CD4-positive, alpha-beta T cell treated with Interleukin-12 subunit alpha and Interleukin-12 subunit beta, for 1 hour (primary cell): ENCODE measurements around the gene RNU1-3.
"Not testable (repeated sequence)": the region's sequence is repeated elsewhere in the genome, so short reads cannot be mapped to it uniquely, and the experiment has no call there.

Experiments used
- DNase-seq: peaks from one replicate; pipeline ENCODE4 v3.0.0-alpha.2; 2020

The RNU1-3 gene

GRCh38 chr1:16693449-16694307 lies 26.9 kb upstream of the RNU1-3 start:
- not testable (repeated sequence) for DNase-seq

GRCh38 chr1:16692717-16693448 lies 26.1 kb upstream of the RNU1-3 start:
- DNase-seq, result not testable (repeated sequence)

- DNase-seq, result not testable (repeated sequence)
Observed at GRCh38 chr1:16692283-16692682, 25.5 kb upstream of the RNU1-3 start.

GRCh38 chr1:16690971-16691682 lies 24.4 kb upstream of the RNU1-3 start:
- not testable (repeated sequence) for DNase-seq

GRCh38 chr1:16687132-16687800 lies 20.5 kb upstream of the RNU1-3 start:
- DNase-seq, result not testable (repeated sequence)

GRCh38 chr1:16685445-16686371 lies 19.0 kb upstream of the RNU1-3 start:
- not testable (repeated sequence) for DNase-seq

- peak; percentile 36 for DNase-seq
Observed at GRCh38 chr1:16684738-16685337, 18.1 kb upstream of the RNU1-3 start.

GRCh38 chr1:16684152-16684551 lies 17.4 kb upstream of the RNU1-3 start:
- DNase-seq, result not testable (repeated sequence)

- not testable (repeated sequence) for DNase-seq
Observed at GRCh38 chr1:16682803-16683202, 16.1 kb upstream of the RNU1-3 start.

GRCh38 chr1:16680366-16680765 lies 13.6 kb upstream of the RNU1-3 start:
- not testable (repeated sequence) for DNase-seq

GRCh38 chr1:16677552-16678431 lies 11.0 kb upstream of the RNU1-3 start:
- DNase-seq, result peak; percentile 64

GRCh38 chr1:16676661-16677523 lies 10.1 kb upstream of the RNU1-3 start:
- DNase-seq, result peak; percentile 49

- not testable (repeated sequence) for DNase-seq
Observed at GRCh38 chr1:16675118-16675510, 8.4 kb upstream of the RNU1-3 start.

GRCh38 chr1:16673976-16674375 lies 7.2 kb upstream of the RNU1-3 start:
- DNase-seq, result not testable (repeated sequence)

GRCh38 chr1:16665836-16666235 lies 912 bp downstream of the RNU1-3 start:
- not testable (repeated sequence) for DNase-seq

- DNase-seq, result not testable (repeated sequence)
Observed at GRCh38 chr1:16658234-16658633, 8.5 kb downstream of the RNU1-3 start.

GRCh38 chr1:16656981-16657683 lies 9.6 kb downstream of the RNU1-3 start:
- not testable (repeated sequence) for DNase-seq

GRCh38 chr1:16656574-16656973 lies 10.2 kb downstream of the RNU1-3 start:
- DNase-seq, result not testable (repeated sequence)
